IMR-90 (cell line): ENCODE data around the gene KHNYN. TPM values are rescaled to one million over a fixed set of nuclear protein-coding genes. Genes with fewer than 3 reads are reported as not detected.

Source experiments
- ATAC-seq: fragments of 200-7000 bp; cut with Tn5 transposase; 2 replicates; pipeline ENCODE4 v1.9.1; 2020; ENCODE audit warnings: low read depth, mild to moderate bottlenecking, moderate library complexity
- BruUV-seq: library from RNA; stranded (reverse); fragments of 400-500 nt; replicated peaks from 2 replicates; lab custom pipeline; 2021; lab: Mats Ljungman, UMichigan
- CTCF ChIA-PET: fragments of 300-600 bp; formaldehyde crosslinking; extraction: SDS; loops from one replicate; lab custom pipeline; 2021; ENCODE audit warnings: antibody characterized with exemption; lab: Yijun Ruan, JAX
- POLR2A ChIA-PET: fragments of 300-600 bp; sonication (Branson Sonifier 250); formaldehyde crosslinking; loops from one replicate; lab custom pipeline; 2022; ENCODE audit warnings: antibody characterized with exemption; ENCODE audit not compliant: unreplicated experiment; lab: Charles Lee
- DNase-seq: peaks from one replicate; pipeline ENCODE4 v3.0.0; 2013
- H2AFZ ChIP-seq: replicated peaks from 2 replicates; pipeline ENCODE3; 2013; ENCODE audit warnings: low read length, mild to moderate bottlenecking; ENCODE audit not compliant: poor library complexity
- H2AK5ac ChIP-seq: 2 replicates; pipeline ENCODE4 v1.6.1; 2013; ENCODE audit warnings: low read depth, low read length, inconsistent platforms
- H2AK9ac ChIP-seq: replicated peaks from 2 replicates; pipeline ENCODE3; 2013; ENCODE audit warnings: mild to moderate bottlenecking, low read depth, low read length, moderate library complexity; ENCODE audit not compliant: poor library complexity
- H2BK120ac ChIP-seq: 2 replicates; pipeline ENCODE4 v1.6.1; 2013; ENCODE audit warnings: low read depth, low read length, inconsistent platforms
- H2BK15ac ChIP-seq: 3 replicates; pipeline ENCODE4 v1.6.1; 2013; ENCODE audit warnings: low read depth, low read length, inconsistent platforms
- H2BK20ac ChIP-seq: 2 replicates; pipeline ENCODE4 v1.6.1; 2013; ENCODE audit warnings: low read depth, mild to moderate bottlenecking, inconsistent platforms, low read length, moderate library complexity
- H2BK5ac ChIP-seq: 2 replicates; pipeline ENCODE4 v1.6.1; 2013; ENCODE audit warnings: mild to moderate bottlenecking, low read depth, low read length, inconsistent platforms; ENCODE audit not compliant: poor library complexity, severe bottlenecking
- H3K14ac ChIP-seq: replicated peaks from 2 replicates; pipeline ENCODE4 v1.6.1; 2013; ENCODE audit warnings: low read depth, low read length, inconsistent platforms
- H3K18ac ChIP-seq: 2 replicates; pipeline ENCODE4 v1.6.1; 2013; ENCODE audit warnings: low read depth, low read length, control low read depth
- H3K23ac ChIP-seq: 2 replicates; pipeline ENCODE4 v1.6.1; 2013; ENCODE audit warnings: low read depth, low read length, inconsistent platforms
- H3K27ac ChIP-seq: 2 replicates; pipeline ENCODE4 v1.5.1; 2013; ENCODE audit warnings: mild to moderate bottlenecking, control low read depth, low read length; ENCODE audit not compliant: insufficient read depth
- H3K27me3 ChIP-seq: 2 replicates; pipeline ENCODE4 v1.6.1; 2013; ENCODE audit warnings: low read length; ENCODE audit not compliant: control insufficient read depth, insufficient read depth
- H3K36me3 ChIP-seq: 2 replicates; pipeline ENCODE4 v1.6.1; 2013; ENCODE audit warnings: low read length, mixed read lengths; ENCODE audit not compliant: control insufficient read depth, insufficient read depth
- H3K4ac ChIP-seq: 2 replicates; pipeline ENCODE4 v1.6.1; 2013; ENCODE audit warnings: low read depth, low read length, inconsistent platforms
- H3K4me1 ChIP-seq: 2 replicates; pipeline ENCODE4 v1.6.1; 2013; ENCODE audit warnings: low read length, mixed read lengths; ENCODE audit not compliant: control insufficient read depth, insufficient read depth
- H3K4me2 ChIP-seq: 2 replicates; pipeline ENCODE4 v1.6.1; 2013; ENCODE audit warnings: low read depth, mild to moderate bottlenecking, control low read depth, low read length, moderate library complexity
- H3K4me3 ChIP-seq: 2 replicates; pipeline ENCODE4 v1.5.1; 2013; ENCODE audit warnings: low read depth, mild to moderate bottlenecking, control low read depth, low read length, moderate library complexity; ENCODE audit not compliant: insufficient read depth
- H3K56ac ChIP-seq: 2 replicates; pipeline ENCODE4 v1.6.1; 2013; ENCODE audit warnings: low read length, inconsistent platforms; ENCODE audit not compliant: insufficient read depth; ENCODE audit errors: extremely low read depth
- H3K79me1 ChIP-seq, 2 experiments: 2 replicates each; pipeline ENCODE4 v1.6.1; 2013; ENCODE audit warnings: low read length in 2 of 2, inconsistent platforms in 1 of 2, low read depth in 1 of 2
- H3K9ac ChIP-seq: 2 replicates; pipeline ENCODE4 v1.6.1; 2013; ENCODE audit warnings: low read depth, low read length, control low read depth
- H3K9me1 ChIP-seq: 2 replicates; pipeline ENCODE4 v1.6.1; 2013; ENCODE audit warnings: low read length, inconsistent platforms; ENCODE audit not compliant: insufficient read depth
- H3K9me3 ChIP-seq: 2 replicates; pipeline ENCODE4 v1.6.1; 2013; ENCODE audit warnings: low read length; ENCODE audit not compliant: control insufficient read depth, insufficient read depth
- H4K20me1 ChIP-seq: 2 replicates; pipeline ENCODE4 v1.6.1; 2013; ENCODE audit warnings: low read length, inconsistent platforms; ENCODE audit not compliant: insufficient read depth
- H4K5ac ChIP-seq: 2 replicates; pipeline ENCODE4 v1.6.1; 2013; ENCODE audit warnings: mild to moderate bottlenecking, low read depth, low read length, control low read depth
- H4K8ac ChIP-seq, 2 experiments: 2 replicates each; pipeline ENCODE4 v1.6.1; 2013; ENCODE audit warnings: low read depth in 2 of 2, low read length in 2 of 2, control low read depth in 1 of 2, inconsistent platforms in 1 of 2
- H4K91ac ChIP-seq: 2 replicates; pipeline ENCODE4 v1.6.1; 2013; ENCODE audit warnings: low read depth, low read length, inconsistent platforms; ENCODE audit not compliant: insufficient read depth
- BHLHE40 ChIP-seq: fragments of 150-350 bp; IDR thresholded peaks from 2 replicates; pipeline ENCODE4 v1.6.1; 2016; ENCODE audit warnings: mild to moderate bottlenecking, low read depth, low read length
- CEBPB ChIP-seq: IDR thresholded peaks from 2 replicates; pipeline ENCODE4 v1.6.1; 2012; ENCODE audit warnings: low read depth, low read length, improper control_type of control experiment
- CHD1 ChIP-seq: IDR thresholded peaks from 2 replicates; pipeline ENCODE4 v1.6.1; 2012; ENCODE audit warnings: low read depth, low read length, improper control_type of control experiment
- ELK1 ChIP-seq: fragments of 150-350 bp; IDR thresholded peaks from 2 replicates; pipeline ENCODE4 v1.6.1; 2016; ENCODE audit warnings: low read depth, mild to moderate bottlenecking, low read length, moderate library complexity, borderline replicate concordance
- FOS ChIP-seq: fragments of 150-350 bp; IDR thresholded peaks from 2 replicates; pipeline ENCODE4 v1.6.1; 2016; ENCODE audit warnings: low read depth, low read length
- MAFK ChIP-seq: IDR thresholded peaks from 2 replicates; pipeline ENCODE4 v1.6.1; 2012; ENCODE audit warnings: low read depth, low read length, improper control_type of control experiment
- MAZ ChIP-seq: IDR thresholded peaks from 2 replicates; pipeline ENCODE4 v1.6.1; 2012; ENCODE audit warnings: low read depth, mild to moderate bottlenecking, low read length, improper control_type of control experiment, moderate library complexity, borderline replicate concordance
- MXI1 ChIP-seq: IDR thresholded peaks from 2 replicates; pipeline ENCODE4 v1.6.1; 2012; ENCODE audit warnings: low read depth, mild to moderate bottlenecking, low read length, moderate library complexity, borderline replicate concordance
- NFE2L2 ChIP-seq: fragments of 150-350 bp; IDR thresholded peaks from 2 replicates; pipeline ENCODE4 v1.6.1; 2016; ENCODE audit warnings: low read depth, mild to moderate bottlenecking, low read length
- POLR2A ChIP-seq: IDR thresholded peaks from 2 replicates; pipeline ENCODE4 v1.6.1; 2012; ENCODE audit warnings: mild to moderate bottlenecking, low read depth, low read length
- RAD21 ChIP-seq: IDR thresholded peaks from 2 replicates; pipeline ENCODE4 v1.6.1; 2012; ENCODE audit warnings: low read length, improper control_type of control experiment
- RCOR1 ChIP-seq: IDR thresholded peaks from 2 replicates; pipeline ENCODE4 v1.6.1; 2012; ENCODE audit warnings: mild to moderate bottlenecking, low read length, improper control_type of control experiment; ENCODE audit not compliant: insufficient replicate concordance
- RFX5 ChIP-seq: IDR thresholded peaks from 2 replicates; pipeline ENCODE4 v1.8.0; 2012; ENCODE audit warnings: low read depth, mild to moderate bottlenecking, low read length, moderate library complexity
- SMC3 ChIP-seq: fragments of 150-350 bp; IDR thresholded peaks from 2 replicates; pipeline ENCODE4 v1.6.1; 2016; ENCODE audit warnings: low read depth, mild to moderate bottlenecking, antibody characterized with exemption, low read length, moderate library complexity
- USF2 ChIP-seq: fragments of 150-350 bp; IDR thresholded peaks from 2 replicates; pipeline ENCODE4 v1.6.1; 2017; ENCODE audit warnings: mild to moderate bottlenecking, antibody characterized with exemption, low read length, low read depth
- WGBS, 2 experiments: methylation state at CpG; one replicate each; pipeline versions ENCODE4 v1.1.5 to v1.1.7; 2013; ENCODE audit warnings: missing lambda C conversion rate in 2 of 2; ENCODE audit not compliant: insufficient read length in 1 of 2; ENCODE audit errors: extremely low coverage in 2 of 2; 5-methylcytosine and 5-hydroxymethylcytosine counted together
- dilution Hi-C: fragments of 300-500 bp; cut with HindIII; formaldehyde crosslinking; loops from one replicate; pipeline ENCODE4 v1.14.3; 2018; ENCODE audit warnings: low sequenced_read_pairs; ENCODE audit not compliant: unreplicated experiment
- in situ Hi-C: fragments of 300-500 bp; cut with MboI; formaldehyde crosslinking; loops from 3 replicates; pipeline ENCODE4 v1.14.3; 2019; ENCODE audit warnings: low sequenced_read_pairs, inconsistent platforms, mixed read lengths
- intact Hi-C: fragments of 100-400 bp; cut with micrococcal nuclease; formaldehyde crosslinking; loops from 2 replicates; pipeline ENCODE4 v1.10.0; 2022
- polyA plus RNA-seq, 3 experiments: library from polyadenylated mRNA; depleted of rRNA; stranded (reverse); fragments of >200 nt; gene quantifications; 2 replicates each; pipeline ENCODE4 v1.2.3, GENCODE V29; 2012; ENCODE audit warnings: low replicate concordance in 1 of 3
- total RNA-seq: library from RNA; depleted of rRNA; stranded (reverse); fragments of >200 nt; gene quantifications from 2 replicates; pipeline ENCODE4 v1.2.3, GENCODE V29; 2012
- TF ChIP-seq, protein P1 (sequence below): conservative IDR thresholded peaks from 2 replicates; pipeline ENCODE4 v1.5.1; 2012; ENCODE audit warnings: mild to moderate bottlenecking, low read depth, low read length, improper control_type of control experiment

Gene KHNYN
- total and polyA plus RNA-seq, 2 of the 4 experiments (the other 2 are of a cell fraction) = 18.9 to 24.4 TPM

DNA sequence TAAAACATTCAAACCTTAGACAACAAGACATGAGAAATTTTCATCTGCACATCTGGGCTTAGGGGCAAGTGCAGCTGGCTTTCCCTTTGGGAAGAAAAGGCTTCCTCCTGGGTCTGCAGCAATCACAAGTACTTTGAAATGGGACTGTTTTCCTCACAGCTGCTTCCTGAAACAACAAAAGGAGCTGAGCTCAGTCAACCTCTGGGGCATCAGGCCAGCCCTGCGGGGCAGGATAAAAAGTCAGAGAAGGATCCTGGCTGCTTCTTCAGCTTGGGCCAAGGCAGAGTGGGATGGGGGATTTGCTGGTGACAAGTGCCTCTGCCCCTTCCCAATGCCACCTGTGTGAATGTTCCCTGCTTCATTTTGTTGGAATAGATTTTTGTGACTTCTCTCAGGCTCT lies 29.0 kb downstream of the KHNYN start:
- no peaks in the 10 kb centered on the region for H3K36me3 ChIP-seq
- H4K20me1 ChIP-seq = no peaks in the 10 kb centered on the region
- H3K56ac ChIP-seq = no peak overlapping the region
- no peak overlapping the region for H4K8ac ChIP-seq
- H4K91ac ChIP-seq = no peak overlapping the region
- dilution Hi-C loops = no loop called here
- no peak for TF ChIP-seq SMC3
- TF ChIP-seq POLR2A = no peak
- no peak for TF ChIP-seq USF2
- no peak for TF ChIP-seq RCOR1
- no peak for TF ChIP-seq MAZ
- no peak for TF ChIP-seq RAD21
- TF ChIP-seq ELK1 = no peak
- TF ChIP-seq FOS = no peak
- TF ChIP-seq CHD1 = no peak
- no peak for TF ChIP-seq CEBPB
- no peak for TF ChIP-seq BHLHE40
- TF ChIP-seq MXI1 = no peak
- no peak for TF ChIP-seq MAFK
- TF ChIP-seq NFE2L2 = no peak
- no peak for TF ChIP-seq RFX5
- TF ChIP-seq, protein P1, sequence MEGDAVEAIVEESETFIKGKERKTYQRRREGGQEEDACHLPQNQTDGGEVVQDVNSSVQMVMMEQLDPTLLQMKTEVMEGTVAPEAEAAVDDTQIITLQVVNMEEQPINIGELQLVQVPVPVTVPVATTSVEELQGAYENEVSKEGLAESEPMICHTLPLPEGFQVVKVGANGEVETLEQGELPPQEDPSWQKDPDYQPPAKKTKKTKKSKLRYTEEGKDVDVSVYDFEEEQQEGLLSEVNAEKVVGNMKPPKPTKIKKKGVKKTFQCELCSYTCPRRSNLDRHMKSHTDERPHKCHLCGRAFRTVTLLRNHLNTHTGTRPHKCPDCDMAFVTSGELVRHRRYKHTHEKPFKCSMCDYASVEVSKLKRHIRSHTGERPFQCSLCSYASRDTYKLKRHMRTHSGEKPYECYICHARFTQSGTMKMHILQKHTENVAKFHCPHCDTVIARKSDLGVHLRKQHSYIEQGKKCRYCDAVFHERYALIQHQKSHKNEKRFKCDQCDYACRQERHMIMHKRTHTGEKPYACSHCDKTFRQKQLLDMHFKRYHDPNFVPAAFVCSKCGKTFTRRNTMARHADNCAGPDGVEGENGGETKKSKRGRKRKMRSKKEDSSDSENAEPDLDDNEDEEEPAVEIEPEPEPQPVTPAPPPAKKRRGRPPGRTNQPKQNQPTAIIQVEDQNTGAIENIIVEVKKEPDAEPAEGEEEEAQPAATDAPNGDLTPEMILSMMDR = no peak
- no peaks in the 10 kb centered on the region for H3K27me3 ChIP-seq
- H3K79me1 ChIP-seq = no peaks in the 10 kb centered on the region
- H3K14ac ChIP-seq = no peak overlapping the region
- ChIA-PET POLR2A (no interaction called here), CTCF (no interaction called here)
- H2AK5ac ChIP-seq = no peak overlapping the region
- no peak overlapping the region for H2BK15ac ChIP-seq
- H3K27ac ChIP-seq = no peak overlapping the region
- H3K9me3 ChIP-seq = 0 out of 2 replicates have a peak, but pooled peaks cover 2% of the 10 kb centered on the region
- DNase-seq = no peak
- no peak for ATAC-seq
- H2AFZ ChIP-seq = no peak overlapping the region
- H4K5ac ChIP-seq = no peak overlapping the region
- H2BK20ac ChIP-seq = no peak overlapping the region
- no TSS peak for BruUV-seq
- no peak overlapping the region for H2BK120ac ChIP-seq
- no peaks in the 10 kb centered on the region for H3K9me1 ChIP-seq
- H3K23ac ChIP-seq = no peak overlapping the region
- H3K4ac ChIP-seq = no peak overlapping the region
- no peaks in the 10 kb centered on the region for H3K4me1 ChIP-seq
- H3K4me3 ChIP-seq = no peak overlapping the region
- no peak overlapping the region for H2AK9ac ChIP-seq
- H2BK5ac ChIP-seq = no peak overlapping the region
- WGBS, 2 experiments = no CpG with 5 or more reads among the region's 1 CpG
- no peak overlapping the region for H3K9ac ChIP-seq
- H3K18ac ChIP-seq = no peak overlapping the region
- H3K4me2 ChIP-seq = no peak overlapping the region
- intact Hi-C loops = no loop called here
- in situ Hi-C loops = no loop called here
